ENCODE measurements around the gene LCOR.

The LCOR gene

DNA sequence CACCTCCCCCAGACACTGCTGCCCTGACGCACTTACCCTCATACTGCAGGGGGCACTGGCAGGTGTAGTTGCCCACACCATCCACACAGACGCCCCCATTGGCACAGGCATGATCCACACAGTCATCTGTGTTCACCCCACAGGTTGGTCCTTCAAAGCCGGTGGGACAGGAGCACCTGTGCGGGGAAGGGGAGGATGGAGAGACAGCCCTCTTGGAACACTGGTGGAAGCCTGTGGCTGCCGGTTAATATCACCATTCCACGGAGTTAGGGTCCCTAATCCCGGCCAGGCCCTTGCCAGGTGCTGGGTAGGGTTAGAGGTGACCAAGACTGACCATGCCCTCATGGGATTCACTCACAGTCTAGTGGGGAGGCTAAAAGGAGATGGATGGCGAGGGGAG is 181.9 kb downstream of the LCOR start:
- no peak for DNase-seq
- Histone ChIP-seq H3K4me3 (ENCODE audit: insufficient read depth, low read depth, low read length, poor library complexity, severe bottlenecking) (no peak overlapping the region), H3K27ac (ENCODE audit: insufficient read depth, low read length, poor library complexity, severe bottlenecking) (no peak overlapping the region), H3K9me3 (ENCODE audit: control insufficient read depth, low read length) (no peaks in the 10 kb centered on the region), H3K27me3 (replicated peaks; ENCODE audit: control insufficient read depth, insufficient read depth, low read length, poor library complexity, severe bottlenecking) (no peaks in the 10 kb centered on the region), H3K36me3 (ENCODE audit: control insufficient read depth, insufficient read depth, low read length) (no peaks in the 10 kb centered on the region), H3K4me1 (ENCODE audit: control insufficient read depth, insufficient read depth, low read length, poor library complexity, severe bottlenecking) (peaks cover 2% of the 10 kb centered on the region)

DNA sequence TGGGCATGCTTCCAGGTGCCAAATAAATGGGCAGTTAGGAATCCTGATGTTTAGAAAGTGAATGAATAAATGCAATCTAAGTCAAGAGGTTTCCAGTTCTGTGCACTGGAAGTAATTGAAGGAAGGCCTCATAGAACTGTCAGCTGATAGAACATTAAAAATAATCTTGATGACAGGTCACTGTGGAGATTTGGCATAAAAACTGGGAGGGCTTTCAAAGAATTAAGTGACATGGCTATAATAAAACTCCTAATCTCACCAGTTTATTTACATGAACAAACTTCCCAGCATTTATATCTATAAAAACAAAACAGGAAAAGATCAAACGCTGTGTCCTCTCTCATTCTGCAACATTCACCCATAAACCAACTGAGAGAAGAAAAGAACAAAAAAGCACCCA is 183.1 kb downstream of the LCOR start:
- DNase-seq = no peak
- Histone ChIP-seq H3K4me1 (ENCODE audit: control insufficient read depth, insufficient read depth, low read length, poor library complexity, severe bottlenecking) (peaks cover 2% of the 10 kb centered on the region), H3K36me3 (ENCODE audit: control insufficient read depth, insufficient read depth, low read length) (no peaks in the 10 kb centered on the region), H3K9me3 (ENCODE audit: control insufficient read depth, low read length) (no peaks in the 10 kb centered on the region), H3K27ac (ENCODE audit: insufficient read depth, low read length, poor library complexity, severe bottlenecking) (no peak overlapping the region), H3K4me3 (ENCODE audit: insufficient read depth, low read depth, low read length, poor library complexity, severe bottlenecking) (no peak overlapping the region), H3K27me3 (replicated peaks; ENCODE audit: control insufficient read depth, insufficient read depth, low read length, poor library complexity, severe bottlenecking) (no peaks in the 10 kb centered on the region)

DNA sequence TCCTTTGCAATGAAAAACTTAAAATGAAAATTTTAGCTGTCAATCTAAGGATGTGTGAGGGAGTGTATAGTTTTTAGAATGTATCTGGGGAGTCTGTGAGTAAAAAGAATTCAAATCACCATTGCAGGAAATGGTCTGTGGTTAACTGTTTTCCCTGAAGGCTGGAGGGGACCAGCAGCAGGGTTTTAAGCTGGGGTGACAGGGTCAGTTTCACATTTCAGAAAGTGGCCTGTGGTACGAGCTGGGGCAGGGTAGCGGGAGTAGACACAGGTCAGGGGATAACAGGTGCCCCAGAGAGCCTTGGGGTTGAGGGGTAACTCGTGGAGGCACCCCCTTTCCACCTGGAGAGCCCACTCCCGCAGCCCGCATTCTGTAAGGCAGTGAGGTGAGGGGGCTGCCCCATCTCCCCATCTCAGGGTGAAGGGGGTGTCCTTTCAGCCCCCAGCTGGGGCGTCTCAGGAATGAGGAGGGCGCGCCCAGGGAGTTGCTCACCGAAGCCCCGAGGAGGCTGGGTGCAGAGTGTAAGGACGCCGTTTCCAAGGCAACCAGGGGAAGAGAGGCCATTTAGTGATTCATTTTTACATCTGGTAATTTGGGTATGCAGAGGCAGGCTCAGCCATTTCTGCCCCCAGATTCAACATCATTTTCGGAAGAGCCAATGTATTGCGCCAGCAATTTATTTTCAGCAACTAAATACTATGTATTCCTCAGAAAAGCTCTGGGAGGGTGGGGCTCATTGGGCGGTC is 184.8 kb downstream of the LCOR start:
- no peaks in the 10 kb centered on the region for H3K27me3 ChIP-seq (replicated peaks; ENCODE audit: control insufficient read depth, insufficient read depth, low read length, poor library complexity, severe bottlenecking)
- no peaks in the 10 kb centered on the region for H3K9me3 ChIP-seq (ENCODE audit: control insufficient read depth, low read length)
- no peak for DNase-seq
- H3K4me1 ChIP-seq (ENCODE audit: control insufficient read depth, insufficient read depth, low read length, poor library complexity, severe bottlenecking) = peaks cover 2% of the 10 kb centered on the region
- H3K27ac ChIP-seq (ENCODE audit: insufficient read depth, low read length, poor library complexity, severe bottlenecking) = no peak overlapping the region
- H3K36me3 ChIP-seq (ENCODE audit: control insufficient read depth, insufficient read depth, low read length) = no peaks in the 10 kb centered on the region
- H3K4me3 ChIP-seq (ENCODE audit: insufficient read depth, low read depth, low read length, poor library complexity, severe bottlenecking) = no peak overlapping the region

DNA sequence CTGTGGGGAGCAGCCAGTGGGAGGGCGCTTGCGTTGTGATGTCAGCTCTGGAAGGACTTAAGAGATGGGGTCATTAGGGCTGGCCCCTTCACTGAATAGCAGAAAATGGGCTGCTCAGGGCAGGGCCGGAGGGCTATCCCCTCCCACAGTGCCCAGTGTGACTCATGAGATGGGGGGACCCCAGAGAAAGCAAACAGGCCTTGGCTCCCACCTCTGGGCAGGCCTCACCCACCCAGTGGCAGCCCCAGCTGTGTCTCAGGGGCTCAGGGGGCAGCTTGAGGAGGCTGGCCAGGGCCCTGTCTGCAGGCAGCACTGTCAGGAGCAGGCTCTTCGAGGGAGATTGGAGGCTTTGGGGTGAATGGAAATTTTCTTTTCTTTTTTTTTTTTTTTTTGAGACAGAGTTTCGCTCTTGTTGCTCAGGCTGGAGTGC is 185.4 kb downstream of the LCOR start:
- no peak overlapping the region for H3K4me3 ChIP-seq (ENCODE audit: insufficient read depth, low read depth, low read length, poor library complexity, severe bottlenecking)
- no peaks in the 10 kb centered on the region for H3K36me3 ChIP-seq (ENCODE audit: control insufficient read depth, insufficient read depth, low read length)
- no peak for DNase-seq
- no peak overlapping the region for H3K27ac ChIP-seq (ENCODE audit: insufficient read depth, low read length, poor library complexity, severe bottlenecking)
- H3K4me1 ChIP-seq (ENCODE audit: control insufficient read depth, insufficient read depth, low read length, poor library complexity, severe bottlenecking) = peaks cover 2% of the 10 kb centered on the region
- no peaks in the 10 kb centered on the region for H3K27me3 ChIP-seq (replicated peaks; ENCODE audit: control insufficient read depth, insufficient read depth, low read length, poor library complexity, severe bottlenecking)
- H3K9me3 ChIP-seq (ENCODE audit: control insufficient read depth, low read length) = no peaks in the 10 kb centered on the region

DNA sequence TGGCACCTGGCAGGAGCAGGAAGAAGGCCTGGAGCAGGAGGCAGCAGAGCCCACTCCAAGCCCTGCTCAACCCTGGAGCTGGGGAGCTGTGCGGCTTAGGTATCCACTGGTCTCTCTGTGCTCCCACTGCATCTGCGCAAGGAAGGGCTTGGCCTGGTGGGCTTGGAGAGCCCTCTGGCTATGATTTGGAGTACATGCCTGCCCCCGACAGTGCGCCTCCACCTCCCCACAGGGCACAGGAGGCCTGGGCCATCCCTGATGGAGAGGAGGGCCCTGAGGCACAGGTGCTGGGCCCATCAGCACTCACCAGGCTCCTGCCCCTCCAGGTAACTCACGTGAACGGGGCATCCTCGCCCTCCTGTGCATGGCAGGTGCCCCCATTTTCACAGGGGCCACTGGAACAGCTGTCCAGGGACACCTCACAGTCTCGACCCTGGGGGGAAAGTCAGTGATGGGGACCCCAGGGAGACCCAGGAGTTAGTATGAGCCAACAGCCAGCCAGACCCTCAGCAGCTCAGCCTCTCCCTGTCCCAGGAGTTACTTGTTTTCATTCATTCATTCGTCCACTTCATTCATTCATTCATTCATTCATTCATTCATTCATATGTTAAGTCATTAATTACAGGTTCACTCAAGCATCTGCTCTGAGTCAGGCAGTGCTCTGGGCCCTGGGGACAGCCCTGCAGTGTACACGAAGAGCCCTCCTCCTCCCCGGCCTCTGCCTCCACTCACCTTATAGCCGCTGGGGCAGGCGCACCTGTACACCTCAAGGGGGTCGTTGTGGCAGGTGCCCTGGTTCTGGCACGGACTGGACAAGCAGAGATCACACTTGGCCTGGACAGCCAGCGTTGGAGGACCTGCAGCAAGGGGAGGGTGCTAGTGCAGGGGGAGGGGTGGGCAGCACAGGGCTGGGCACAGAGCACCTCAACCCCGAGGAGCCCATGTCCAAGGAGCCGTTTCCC is 186.4 kb downstream of the LCOR start:
- no peak for DNase-seq

DNA sequence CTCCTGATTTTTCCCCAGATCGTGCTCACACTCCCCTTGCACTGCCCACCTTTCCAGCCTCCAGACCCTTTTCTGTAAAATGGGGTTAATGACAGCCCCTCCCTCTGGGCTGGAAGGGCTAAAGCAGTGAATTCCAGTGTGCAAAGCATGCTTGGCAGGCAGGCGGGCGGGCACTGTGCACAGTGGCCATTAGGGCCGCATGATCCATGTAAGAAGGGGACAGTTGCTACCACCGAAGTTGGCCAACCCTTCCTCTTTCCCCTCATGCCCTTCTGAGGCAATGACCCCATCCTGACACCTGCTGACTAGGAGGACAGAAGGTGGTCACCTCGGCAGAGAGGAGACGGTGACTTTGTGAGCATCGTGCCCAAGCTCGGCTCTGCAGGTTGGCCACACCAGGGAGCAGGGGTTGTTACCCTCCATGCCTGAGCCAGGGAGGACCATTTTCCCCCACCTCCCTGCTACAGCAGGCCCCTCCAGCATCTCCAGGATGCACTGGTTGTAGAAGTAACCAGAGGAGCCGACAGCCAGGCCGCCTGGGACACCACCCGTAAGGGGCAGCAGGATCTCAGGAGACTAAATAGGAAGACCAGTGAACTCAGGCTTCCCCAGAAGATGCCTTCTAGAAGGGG is 187.2 kb downstream of the LCOR start:
- Histone ChIP-seq H3K4me1 (ENCODE audit: control insufficient read depth, insufficient read depth, low read length, poor library complexity, severe bottlenecking) (peaks cover 2% of the 10 kb centered on the region), H3K9me3 (ENCODE audit: control insufficient read depth, low read length) (no peaks in the 10 kb centered on the region), H3K27me3 (replicated peaks; ENCODE audit: control insufficient read depth, insufficient read depth, low read length, poor library complexity, severe bottlenecking) (no peaks in the 10 kb centered on the region), H3K27ac (ENCODE audit: insufficient read depth, low read length, poor library complexity, severe bottlenecking) (no peak overlapping the region), H3K4me3 (ENCODE audit: insufficient read depth, low read depth, low read length, poor library complexity, severe bottlenecking) (no peak overlapping the region), H3K36me3 (ENCODE audit: control insufficient read depth, insufficient read depth, low read length) (no peaks in the 10 kb centered on the region)
- DNase-seq = no peak

More for the DNA sequence above, 186.4 kb downstream of the LCOR start:
- Histone ChIP-seq H3K4me1 (ENCODE audit: control insufficient read depth, insufficient read depth, low read length, poor library complexity, severe bottlenecking) (peaks cover 2% of the 10 kb centered on the region), H3K4me3 (ENCODE audit: insufficient read depth, low read depth, low read length, poor library complexity, severe bottlenecking) (no peak overlapping the region), H3K9me3 (ENCODE audit: control insufficient read depth, low read length) (no peaks in the 10 kb centered on the region), H3K27ac (ENCODE audit: insufficient read depth, low read length, poor library complexity, severe bottlenecking) (no peak overlapping the region), H3K36me3 (ENCODE audit: control insufficient read depth, insufficient read depth, low read length) (no peaks in the 10 kb centered on the region), H3K27me3 (replicated peaks; ENCODE audit: control insufficient read depth, insufficient read depth, low read length, poor library complexity, severe bottlenecking) (no peaks in the 10 kb centered on the region)

DNA sequence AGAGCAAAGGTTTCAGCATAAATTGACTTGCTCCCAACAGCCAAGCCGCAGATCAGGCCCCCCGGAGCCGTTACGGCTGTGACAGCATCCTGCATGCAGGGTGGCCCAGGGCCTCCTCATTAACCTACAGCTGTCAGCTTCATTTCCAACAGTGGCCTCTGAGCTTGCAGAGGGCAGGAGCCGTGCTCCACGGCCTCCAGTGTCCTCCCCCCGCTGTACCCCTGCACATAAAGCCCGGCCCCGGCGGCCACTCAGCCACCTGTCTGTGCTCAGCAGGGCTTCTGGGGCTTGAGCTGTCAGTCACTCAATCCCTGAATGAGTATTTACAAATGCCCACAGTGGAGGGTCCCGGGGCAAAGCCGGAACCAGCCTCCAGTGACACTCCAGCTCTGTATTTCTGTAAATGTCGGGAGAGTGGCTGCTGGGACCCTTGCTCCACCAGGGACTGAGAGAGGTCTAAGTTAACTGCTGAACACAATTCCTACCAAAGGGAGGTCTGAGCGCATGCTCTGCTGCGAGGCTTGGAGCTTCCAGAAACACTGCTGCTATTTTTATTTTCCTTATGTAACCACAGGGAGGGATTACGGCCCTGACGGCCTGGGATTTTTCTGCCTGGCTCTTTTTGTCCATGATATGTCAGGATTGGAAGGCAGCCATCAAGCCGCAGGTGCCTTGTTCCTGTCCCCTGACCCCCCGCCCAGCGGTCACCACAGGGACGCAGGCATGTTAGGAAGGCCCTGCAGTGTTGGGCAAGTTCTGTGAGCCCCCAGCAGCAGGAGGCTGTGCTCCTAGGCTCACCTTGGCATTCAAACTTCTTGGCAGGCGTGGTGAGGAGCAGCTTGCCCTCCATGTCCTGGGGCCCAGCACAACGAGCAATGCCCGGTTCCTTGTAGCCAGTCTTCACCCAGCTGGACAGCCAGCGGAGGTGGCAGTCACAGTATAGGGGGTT is 188.6 kb downstream of the LCOR start:
- Histone ChIP-seq H3K27me3 (replicated peaks; ENCODE audit: control insufficient read depth, insufficient read depth, low read length, poor library complexity, severe bottlenecking) (no peaks in the 10 kb centered on the region), H3K9me3 (ENCODE audit: control insufficient read depth, low read length) (no peaks in the 10 kb centered on the region), H3K4me1 (ENCODE audit: control insufficient read depth, insufficient read depth, low read length, poor library complexity, severe bottlenecking) (peaks cover 2% of the 10 kb centered on the region), H3K4me3 (ENCODE audit: insufficient read depth, low read depth, low read length, poor library complexity, severe bottlenecking) (no peak overlapping the region), H3K27ac (ENCODE audit: insufficient read depth, low read length, poor library complexity, severe bottlenecking) (no peak overlapping the region), H3K36me3 (ENCODE audit: control insufficient read depth, insufficient read depth, low read length) (no peaks in the 10 kb centered on the region)
- DNase-seq = no peak

DNA sequence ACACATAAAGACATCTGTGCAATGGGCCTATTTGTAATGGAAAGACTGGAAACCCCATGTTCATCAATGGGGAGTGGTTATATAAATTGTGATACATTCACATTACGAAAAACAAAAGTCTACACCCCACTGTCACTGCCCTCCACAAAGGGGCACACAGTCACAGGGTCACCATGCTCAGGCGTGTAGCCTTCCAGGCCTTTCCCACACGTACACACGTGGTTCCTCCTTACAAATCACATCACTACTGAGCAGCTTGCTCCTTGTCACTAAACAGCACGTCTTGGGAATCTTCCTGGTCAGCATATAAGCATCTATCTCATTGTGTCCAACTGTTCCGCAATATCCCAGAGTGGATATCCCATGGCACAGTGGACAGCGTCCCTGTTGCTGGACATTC is 190.5 kb downstream of the LCOR start:
- Histone ChIP-seq H3K4me3 (ENCODE audit: insufficient read depth, low read depth, low read length, poor library complexity, severe bottlenecking) (no peak overlapping the region), H3K9me3 (ENCODE audit: control insufficient read depth, low read length) (no peaks in the 10 kb centered on the region), H3K27me3 (replicated peaks; ENCODE audit: control insufficient read depth, insufficient read depth, low read length, poor library complexity, severe bottlenecking) (no peaks in the 10 kb centered on the region), H3K27ac (ENCODE audit: insufficient read depth, low read length, poor library complexity, severe bottlenecking) (no peak overlapping the region), H3K4me1 (ENCODE audit: control insufficient read depth, insufficient read depth, low read length, poor library complexity, severe bottlenecking) (no peaks in the 10 kb centered on the region), H3K36me3 (ENCODE audit: control insufficient read depth, insufficient read depth, low read length) (no peaks in the 10 kb centered on the region)
- DNase-seq = no peak

DNA sequence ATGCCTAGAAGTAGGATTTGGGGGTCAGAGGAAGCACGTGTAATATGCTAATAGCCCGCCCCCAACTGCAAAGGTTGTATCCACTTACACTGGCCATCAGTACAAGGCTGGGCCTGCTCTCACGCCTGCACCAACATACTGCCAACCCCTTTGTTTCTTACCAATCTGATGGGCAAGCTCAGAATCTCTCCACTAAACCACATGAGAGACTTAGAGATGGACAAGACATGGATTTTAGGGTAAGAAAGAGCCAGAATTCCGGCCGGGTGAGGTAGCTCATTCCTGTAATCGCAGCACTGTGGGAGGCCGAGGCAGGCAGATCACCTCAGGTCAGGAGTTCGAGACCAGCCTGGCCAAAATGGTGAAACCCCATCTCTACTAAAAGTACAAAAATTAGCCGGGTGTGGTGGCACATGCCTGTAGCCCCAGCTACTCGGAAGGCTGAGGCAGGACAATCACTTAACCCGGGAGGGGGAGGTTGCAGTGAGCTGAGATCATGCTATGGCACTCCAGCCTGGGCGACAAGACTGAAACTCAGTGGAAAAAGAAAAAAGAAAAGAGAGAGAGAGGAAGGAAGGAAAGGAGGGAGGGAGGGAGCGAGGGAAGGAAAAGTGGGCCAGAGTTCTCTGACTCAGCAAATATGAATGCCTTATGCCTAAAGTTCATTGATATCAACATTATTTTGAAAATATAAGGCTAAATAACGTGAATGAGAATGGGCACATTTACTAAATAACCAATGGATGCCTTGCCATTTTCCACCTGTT is 191.5 kb downstream of the LCOR start:
- Histone ChIP-seq H3K27me3 (replicated peaks; ENCODE audit: control insufficient read depth, insufficient read depth, low read length, poor library complexity, severe bottlenecking) (no peaks in the 10 kb centered on the region), H3K27ac (ENCODE audit: insufficient read depth, low read length, poor library complexity, severe bottlenecking) (no peak overlapping the region), H3K36me3 (ENCODE audit: control insufficient read depth, insufficient read depth, low read length) (no peaks in the 10 kb centered on the region), H3K4me3 (ENCODE audit: insufficient read depth, low read depth, low read length, poor library complexity, severe bottlenecking) (no peak overlapping the region), H3K4me1 (ENCODE audit: control insufficient read depth, insufficient read depth, low read length, poor library complexity, severe bottlenecking) (no peaks in the 10 kb centered on the region), H3K9me3 (ENCODE audit: control insufficient read depth, low read length) (no peaks in the 10 kb centered on the region)
- DNase-seq = no peak

Data from effector memory CD4-positive, alpha-beta T cell (primary cell).